HG03378 (cell line): ENCODE data around the gene TM2D3.

Source experiments
- ATAC-seq: cut with Tn5 transposase; IDR thresholded peaks from one replicate; pipeline ENCODE4 v1.9.1; 2021; ENCODE audit warnings: mild to moderate bottlenecking, moderate library complexity; ENCODE audit not compliant: unreplicated experiment

TM2D3 gene

GRCh38 chr15:101609742-101610610 lies 42.2 kb downstream of the TM2D3 start:
- no peak for ATAC-seq

GRCh38 chr15:101608201-101608600 lies 44.0 kb downstream of the TM2D3 start:
- no peak for ATAC-seq

- ATAC-seq, result no peak
These were observed 45.1 kb downstream of the TM2D3 start for GRCh38 chr15:101607108-101607507.

GRCh38 chr15:101604124-101604874 lies 47.9 kb downstream of the TM2D3 start:
- no peak for ATAC-seq

- ATAC-seq, result no peak
These were observed 49.4 kb downstream of the TM2D3 start for GRCh38 chr15:101602801-101603200.

- ATAC-seq, result no peak
These were observed 52.1 kb downstream of the TM2D3 start for GRCh38 chr15:101600035-101600434.

GRCh38 chr15:101599091-101599490 lies 53.1 kb downstream of the TM2D3 start:
- ATAC-seq, result no peak

- ATAC-seq, result no peak
These were observed 54.7 kb downstream of the TM2D3 start for GRCh38 chr15:101597360-101597928.

GRCh38 chr15:101596633-101597032 lies 55.5 kb downstream of the TM2D3 start:
- ATAC-seq, result no peak
